NB4 (cell line): ENCODE data around the gene FAM162A.

Experiments used
- DNase-seq: peaks from one replicate; pipeline ENCODE4 v3.0.0; 2010; ENCODE audit warnings: low read depth
- H3K4me3 ChIP-seq: one replicate; pipeline ENCODE4 v1.5.1; 2011; ENCODE audit warnings: mild to moderate bottlenecking, low read depth, low read length, moderate library complexity
- MYC ChIP-seq: IDR thresholded peaks from 2 replicates; pipeline ENCODE4 v1.6.1; 2011; ENCODE audit warnings: low read depth, low read length
- POLR2A ChIP-seq: IDR thresholded peaks from 2 replicates; pipeline ENCODE4 v1.6.1; 2011; ENCODE audit warnings: mild to moderate bottlenecking; ENCODE audit not compliant: insufficient read length; ENCODE audit errors: extremely low read depth
- TF ChIP-seq, protein P1 (sequence below): IDR thresholded peaks from one replicate; pipeline ENCODE4 v1.5.1; 2012; ENCODE audit warnings: low read depth, low read length
- TF ChIP-seq, protein P2 (sequence below): IDR thresholded peaks from 2 replicates; pipeline ENCODE4 v1.6.1; 2011; ENCODE audit warnings: low read depth, low read length

The FAM162A gene

DNA sequence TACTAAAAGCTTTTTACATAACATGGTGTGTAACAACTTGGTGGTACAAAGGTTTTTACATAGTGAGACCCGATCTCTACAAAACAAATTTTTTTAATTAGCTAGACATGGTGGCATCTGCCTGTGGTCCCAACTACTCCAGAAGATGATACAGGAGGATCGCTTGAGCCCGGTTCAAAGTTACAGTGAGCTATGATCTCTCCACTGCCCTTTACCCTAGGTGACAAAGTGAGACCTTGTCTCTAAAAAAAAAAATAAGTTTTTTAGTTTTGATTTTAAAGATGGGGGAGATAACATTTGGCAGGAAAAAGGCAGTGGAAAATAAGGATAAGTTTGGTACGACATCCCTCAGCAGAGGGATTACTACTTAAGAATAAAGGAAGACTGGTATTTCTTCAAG, 5.9 kb downstream of the FAM162A start:
- no peak for DNase-seq
- H3K4me3 ChIP-seq: no peak overlapping the region
- TF ChIP-seq, protein P1, sequence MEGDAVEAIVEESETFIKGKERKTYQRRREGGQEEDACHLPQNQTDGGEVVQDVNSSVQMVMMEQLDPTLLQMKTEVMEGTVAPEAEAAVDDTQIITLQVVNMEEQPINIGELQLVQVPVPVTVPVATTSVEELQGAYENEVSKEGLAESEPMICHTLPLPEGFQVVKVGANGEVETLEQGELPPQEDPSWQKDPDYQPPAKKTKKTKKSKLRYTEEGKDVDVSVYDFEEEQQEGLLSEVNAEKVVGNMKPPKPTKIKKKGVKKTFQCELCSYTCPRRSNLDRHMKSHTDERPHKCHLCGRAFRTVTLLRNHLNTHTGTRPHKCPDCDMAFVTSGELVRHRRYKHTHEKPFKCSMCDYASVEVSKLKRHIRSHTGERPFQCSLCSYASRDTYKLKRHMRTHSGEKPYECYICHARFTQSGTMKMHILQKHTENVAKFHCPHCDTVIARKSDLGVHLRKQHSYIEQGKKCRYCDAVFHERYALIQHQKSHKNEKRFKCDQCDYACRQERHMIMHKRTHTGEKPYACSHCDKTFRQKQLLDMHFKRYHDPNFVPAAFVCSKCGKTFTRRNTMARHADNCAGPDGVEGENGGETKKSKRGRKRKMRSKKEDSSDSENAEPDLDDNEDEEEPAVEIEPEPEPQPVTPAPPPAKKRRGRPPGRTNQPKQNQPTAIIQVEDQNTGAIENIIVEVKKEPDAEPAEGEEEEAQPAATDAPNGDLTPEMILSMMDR: no peak
- TF ChIP-seq POLR2A (no peak), MYC (no peak)
- TF ChIP-seq, protein P2, sequence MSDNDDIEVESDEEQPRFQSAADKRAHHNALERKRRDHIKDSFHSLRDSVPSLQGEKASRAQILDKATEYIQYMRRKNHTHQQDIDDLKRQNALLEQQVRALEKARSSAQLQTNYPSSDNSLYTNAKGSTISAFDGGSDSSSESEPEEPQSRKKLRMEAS: no peak

DNA sequence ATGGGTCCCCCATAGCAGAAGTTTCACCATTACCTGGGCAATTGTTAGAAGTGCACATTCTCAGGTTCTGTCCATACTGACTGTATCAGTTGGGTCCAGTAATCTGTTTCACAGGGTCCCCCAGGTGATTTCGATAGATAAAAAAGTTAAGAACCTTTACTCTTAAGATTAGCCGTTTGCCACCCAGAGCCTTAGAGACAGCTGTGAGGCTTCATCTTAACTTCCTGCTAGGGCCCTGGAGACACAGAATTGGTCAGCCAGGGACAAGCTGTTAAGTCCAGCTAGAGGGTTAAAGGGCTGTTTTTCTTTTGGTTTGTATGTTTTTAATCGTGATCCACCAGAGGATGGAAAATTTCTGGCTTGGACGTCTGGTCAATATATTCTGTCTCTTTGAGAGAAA, 6.7 kb downstream of the FAM162A start:
- TF ChIP-seq, protein P1: no peak
- TF ChIP-seq MYC (no peak), POLR2A (no peak)
- TF ChIP-seq, protein P2: no peak
- H3K4me3 ChIP-seq: no peak overlapping the region
- DNase-seq: no peak

DNA sequence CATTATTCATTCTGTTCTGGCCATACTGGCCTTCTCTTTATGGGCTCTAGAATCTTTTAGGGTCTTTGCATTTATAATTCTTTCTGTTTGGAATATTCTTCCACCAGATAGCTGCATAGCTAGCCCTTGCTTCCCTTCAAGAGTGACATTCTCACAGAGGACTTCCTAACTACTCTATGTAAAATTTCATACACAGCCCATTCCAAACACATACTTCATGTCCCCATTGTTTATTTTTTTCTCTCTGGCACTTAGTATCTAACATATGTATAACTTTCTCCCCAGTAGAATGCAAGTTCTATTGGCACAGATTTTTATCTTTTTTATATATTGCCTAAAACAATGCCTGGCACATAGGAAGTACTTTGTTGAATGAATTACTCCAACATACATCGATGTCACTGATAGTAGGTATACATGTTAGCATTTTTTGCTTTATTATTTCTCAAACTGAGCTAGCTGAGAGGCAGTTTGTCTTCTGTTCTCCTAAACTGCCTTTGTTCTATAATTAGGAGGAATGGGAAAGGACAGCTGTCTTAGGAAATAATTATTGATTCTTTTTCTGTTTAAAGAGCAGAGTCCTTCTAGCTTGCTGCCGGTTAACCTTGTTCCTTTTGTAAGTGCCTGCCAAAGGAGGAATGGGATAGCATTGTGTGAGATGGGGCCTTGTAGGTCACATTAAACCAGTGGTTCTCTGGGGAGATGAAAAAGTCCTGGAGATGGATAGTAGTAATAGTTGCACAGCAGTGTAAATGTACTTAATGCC, 7.9 kb downstream of the FAM162A start:
- TF ChIP-seq POLR2A: no peak
- TF ChIP-seq, protein P2: no peak
- TF ChIP-seq, protein P1: no peak
- TF ChIP-seq MYC: no peak
- H3K4me3 ChIP-seq: no peak overlapping the region
- no peak for DNase-seq

DNA sequence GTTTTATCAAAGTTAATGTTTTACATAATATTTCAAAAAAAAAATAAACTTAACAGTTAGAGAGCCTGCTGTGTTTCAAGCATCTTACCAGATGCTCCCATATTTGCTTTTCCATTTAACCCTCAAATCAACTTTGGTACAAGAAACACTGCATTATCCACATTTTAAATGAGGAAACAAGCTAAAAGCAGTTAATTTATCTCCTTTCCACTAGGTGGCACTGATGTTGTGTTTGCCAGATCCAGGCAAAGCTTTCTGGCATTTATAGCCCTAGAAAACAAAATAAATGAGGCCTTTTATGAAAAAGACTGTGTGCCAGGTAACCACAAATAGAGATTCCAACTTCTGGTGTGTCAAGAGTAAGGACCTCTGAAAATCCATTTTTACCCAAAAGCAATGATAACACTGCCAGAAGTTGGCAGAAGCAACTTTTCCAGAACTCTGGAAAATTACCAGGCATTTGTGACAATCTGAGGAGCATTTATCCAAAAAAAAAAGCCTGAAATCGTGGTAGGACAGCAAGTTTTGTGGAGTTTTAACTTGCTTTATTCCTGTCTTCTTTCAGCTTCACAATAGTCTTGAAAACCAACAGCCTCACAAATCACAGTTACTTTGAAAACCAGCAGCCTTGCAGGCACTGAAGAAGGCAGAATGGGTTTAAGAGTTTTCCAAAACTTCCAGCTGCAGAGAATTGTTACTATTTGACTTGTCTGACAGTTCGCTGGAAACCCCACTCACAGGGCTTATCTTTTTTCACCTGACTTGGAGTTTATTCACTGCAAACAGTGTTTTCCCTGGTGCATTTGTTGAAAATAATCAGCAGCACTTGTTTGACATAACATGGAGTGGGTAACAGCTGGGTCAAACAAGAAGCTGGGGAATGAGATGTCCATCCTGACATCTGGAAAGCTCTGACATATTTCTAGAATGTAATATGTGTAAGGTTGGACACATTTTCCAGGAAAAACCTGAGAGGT, 9.2 kb downstream of the FAM162A start:
- H3K4me3 ChIP-seq: no peak overlapping the region
- peak; percentile 66 for DNase-seq
- TF ChIP-seq, protein P1: peak; percentile 49
- no peak for TF ChIP-seq POLR2A

DNA sequence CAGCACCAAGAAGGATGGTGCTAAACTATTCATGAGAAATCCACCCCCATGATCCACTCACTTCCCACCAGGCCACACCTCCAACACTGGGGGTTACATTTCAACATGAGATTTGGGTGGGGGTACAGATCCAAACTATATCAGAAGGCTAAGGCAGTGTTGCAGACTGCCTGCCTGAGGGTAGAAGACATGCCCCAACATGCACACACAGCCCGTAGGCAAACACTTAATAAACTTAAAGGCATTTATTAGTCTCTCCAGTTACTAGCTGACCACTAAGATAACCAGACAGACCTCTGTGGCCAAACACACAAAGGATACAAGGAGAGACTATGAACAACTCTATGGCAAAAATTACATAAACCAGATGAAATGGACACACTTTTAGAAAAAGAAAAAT, 10.2 kb downstream of the FAM162A start:
- no peak for DNase-seq
- H3K4me3 ChIP-seq: no peak overlapping the region
- TF ChIP-seq POLR2A: no peak
- TF ChIP-seq, protein P1: no peak
- TF ChIP-seq MYC: no peak
- TF ChIP-seq, protein P2: no peak
